ENCODE results near the gene CFI.

CFI gene

GRCh38 chr4:109730619-109731545 lies 70.9 kb downstream of the CFI start:
- DNase-seq (ENCODE audit: low spot score): no peak

GRCh38 chr4:109729718-109730618 lies 71.8 kb downstream of the CFI start, which contains the start of gene PLA2G12A:
TSS of gene PLA2G12A (minus strand) at chr4:109730070. CDS start at chr4:109729809, 261 bp downstream.
- DNase-seq (ENCODE audit: low spot score): peak; percentile 96

GRCh38 chr4:109729117-109729717 lies 72.6 kb downstream of the CFI start:
- DNase-seq (ENCODE audit: low spot score): no peak

GRCh38 chr4:109728385-109728784 lies 73.4 kb downstream of the CFI start:
- DNase-seq (ENCODE audit: low spot score): no peak

GRCh38 chr4:109723110-109723509 lies 78.7 kb downstream of the CFI start:
- DNase-seq (ENCODE audit: low spot score): no peak

- DNase-seq (ENCODE audit: low spot score): no peak
These were observed 79.4 kb downstream of the CFI start for GRCh38 chr4:109722357-109722756.

- DNase-seq (ENCODE audit: low spot score): no peak
These were observed 80.8 kb downstream of the CFI start for GRCh38 chr4:109721033-109721432.

GRCh38 chr4:109719604-109720003 lies 82.2 kb downstream of the CFI start:
- DNase-seq (ENCODE audit: low spot score): no peak

GRCh38 chr4:109718759-109719158 lies 83.0 kb downstream of the CFI start:
- no peak for DNase-seq (ENCODE audit: low spot score)

GRCh38 chr4:109713500-109713899 lies 88.3 kb downstream of the CFI start:
- DNase-seq (ENCODE audit: low spot score): no peak

GRCh38 chr4:109708990-109709389 lies 92.8 kb downstream of the CFI start:
- no peak for DNase-seq (ENCODE audit: low spot score)

- DNase-seq (ENCODE audit: low spot score): no peak
These were observed 93.4 kb downstream of the CFI start for GRCh38 chr4:109708435-109708834.

- DNase-seq (ENCODE audit: low spot score): no peak
These were observed 98.0 kb downstream of the CFI start for GRCh38 chr4:109703664-109704361.

GRCh38 chr4:109702950-109703663 lies 98.7 kb downstream of the CFI start, which contains the start of gene CASP6:
TSS of gene CASP6 (minus strand) at chr4:109703445. CDS start at chr4:109703395, 50 bp downstream.
- peak; percentile 88 for DNase-seq (ENCODE audit: low spot score)

- DNase-seq (ENCODE audit: low spot score): no peak
These were observed 100.0 kb downstream of the CFI start for GRCh38 chr4:109701566-109702410.

GRCh38 chr4:109699553-109700225 lies 102.1 kb downstream of the CFI start:
- DNase-seq (ENCODE audit: low spot score): no peak

GRCh38 chr4:109698656-109699055 lies 103.1 kb downstream of the CFI start:
- DNase-seq (ENCODE audit: low spot score): no peak

GRCh38 chr4:109691411-109691920 lies 110.3 kb downstream of the CFI start:
- DNase-seq (ENCODE audit: low spot score): no peak
